Fibroblast of the aortic adventitia (primary cell): ENCODE measurements around the gene ABCB7. TPM values are rescaled to one million over a fixed set of nuclear protein-coding genes. Genes with fewer than 3 reads are reported as not detected.

Experiments used
- DNase-seq: peaks from one replicate; pipeline ENCODE4 v3.0.0-alpha.2; 2010; ENCODE audit warnings: low read depth
- H3K4me3 ChIP-seq: 2 replicates; pipeline ENCODE4 v1.5.1; 2011; ENCODE audit warnings: low read depth, mild to moderate bottlenecking, control low read depth, low read length, moderate library complexity
- total RNA-seq: library from RNA; depleted of rRNA; stranded (reverse); fragments of >200 nt; gene quantifications from 2 replicates; pipeline ENCODE4 v1.2.3, GENCODE V29; 2012; ENCODE audit warnings: low replicate concordance
- TF ChIP-seq, protein P1 (sequence below): IDR thresholded peaks from 2 replicates; pipeline ENCODE4 v1.5.1; 2011; ENCODE audit warnings: mild to moderate bottlenecking, low read length, control low read depth, inconsistent platforms; ENCODE audit not compliant: insufficient read depth

Gene ABCB7
- total RNA-seq, 1 donor, result 19.2 TPM

- H3K4me3 ChIP-seq, result no peak overlapping the region
- TF ChIP-seq, protein P1, sequence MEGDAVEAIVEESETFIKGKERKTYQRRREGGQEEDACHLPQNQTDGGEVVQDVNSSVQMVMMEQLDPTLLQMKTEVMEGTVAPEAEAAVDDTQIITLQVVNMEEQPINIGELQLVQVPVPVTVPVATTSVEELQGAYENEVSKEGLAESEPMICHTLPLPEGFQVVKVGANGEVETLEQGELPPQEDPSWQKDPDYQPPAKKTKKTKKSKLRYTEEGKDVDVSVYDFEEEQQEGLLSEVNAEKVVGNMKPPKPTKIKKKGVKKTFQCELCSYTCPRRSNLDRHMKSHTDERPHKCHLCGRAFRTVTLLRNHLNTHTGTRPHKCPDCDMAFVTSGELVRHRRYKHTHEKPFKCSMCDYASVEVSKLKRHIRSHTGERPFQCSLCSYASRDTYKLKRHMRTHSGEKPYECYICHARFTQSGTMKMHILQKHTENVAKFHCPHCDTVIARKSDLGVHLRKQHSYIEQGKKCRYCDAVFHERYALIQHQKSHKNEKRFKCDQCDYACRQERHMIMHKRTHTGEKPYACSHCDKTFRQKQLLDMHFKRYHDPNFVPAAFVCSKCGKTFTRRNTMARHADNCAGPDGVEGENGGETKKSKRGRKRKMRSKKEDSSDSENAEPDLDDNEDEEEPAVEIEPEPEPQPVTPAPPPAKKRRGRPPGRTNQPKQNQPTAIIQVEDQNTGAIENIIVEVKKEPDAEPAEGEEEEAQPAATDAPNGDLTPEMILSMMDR, result no peak
- no peak for DNase-seq
These were observed 40.2 kb downstream of the ABCB7 start for GRCh38 chrX:75115707-75116413.

DNA sequence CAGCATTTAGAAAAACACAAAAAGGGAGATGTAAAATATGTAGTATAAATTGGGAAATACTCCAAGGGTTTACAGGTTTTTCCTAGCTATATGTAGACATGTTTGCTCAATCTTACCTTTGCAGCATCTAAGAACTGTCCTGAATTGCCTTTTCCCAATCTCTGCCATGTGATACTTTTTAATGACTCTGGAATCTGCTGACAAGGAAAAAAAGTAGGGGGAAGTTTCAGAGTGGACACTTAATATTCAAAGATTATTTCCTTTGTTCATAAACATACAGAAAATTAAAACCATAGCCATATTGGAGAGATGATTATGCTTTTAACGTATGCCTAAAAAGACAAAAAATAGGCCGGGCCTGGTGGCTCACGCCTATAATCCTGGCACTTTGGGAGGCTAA lies 41.4 kb downstream of the ABCB7 start:
- DNase-seq, result no peak
- TF ChIP-seq, protein P1, result no peak
- H3K4me3 ChIP-seq, result no peak overlapping the region

DNA sequence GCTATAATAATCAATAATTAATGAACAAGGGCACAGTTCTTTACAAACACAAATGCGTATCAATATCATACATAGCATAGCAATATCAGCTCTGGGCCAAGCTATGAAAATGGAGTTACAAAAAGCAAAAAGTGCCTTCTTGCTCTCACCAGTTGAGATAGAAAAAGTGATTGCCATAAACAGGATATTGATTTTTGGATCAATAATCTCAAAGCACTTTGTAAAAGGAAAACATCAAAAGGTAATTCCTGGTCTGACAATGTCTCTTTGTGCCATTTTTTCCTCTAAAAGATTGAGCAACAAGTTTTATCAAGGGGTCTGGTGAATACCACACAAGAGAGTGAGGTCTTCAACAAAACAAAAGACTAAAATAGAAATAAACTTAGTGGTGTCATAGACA lies 42.4 kb downstream of the ABCB7 start:
- H3K4me3 ChIP-seq, result no peak overlapping the region
- TF ChIP-seq, protein P1, result no peak
- DNase-seq, result no peak

DNA sequence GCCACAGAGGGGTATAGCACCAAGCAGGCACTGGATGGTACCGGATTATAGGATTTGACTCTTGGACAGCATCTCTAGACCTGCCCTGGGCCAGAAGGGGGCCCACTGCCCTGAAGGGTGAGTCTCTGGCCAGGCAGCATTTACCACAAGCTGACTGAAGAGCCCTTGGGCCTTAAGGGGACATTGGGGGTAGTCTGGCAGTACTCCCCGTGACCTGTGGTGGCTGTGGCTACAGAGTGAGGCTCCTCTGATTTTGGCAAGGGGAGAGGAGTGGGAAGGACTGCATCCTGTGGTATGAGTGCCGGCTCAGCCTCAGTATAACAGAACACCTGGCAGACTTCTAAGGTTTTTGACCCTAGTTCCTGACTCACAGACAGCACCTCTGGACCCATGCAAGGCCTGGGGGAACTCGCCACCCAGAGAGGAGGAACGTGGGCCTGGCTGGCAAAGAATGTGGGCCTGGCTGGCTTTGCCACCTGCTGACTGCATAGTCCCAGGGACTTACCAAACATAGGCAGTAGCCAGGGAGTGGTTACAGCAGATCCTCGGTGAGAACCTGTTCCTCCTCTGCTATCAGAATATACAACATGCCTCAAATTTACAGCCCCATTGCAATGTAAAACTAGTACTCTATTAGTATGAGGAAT lies 48.1 kb downstream of the ABCB7 start:
- TF ChIP-seq, protein P1, result no peak
- DNase-seq, result no peak
- H3K4me3 ChIP-seq, result no peak overlapping the region

DNA sequence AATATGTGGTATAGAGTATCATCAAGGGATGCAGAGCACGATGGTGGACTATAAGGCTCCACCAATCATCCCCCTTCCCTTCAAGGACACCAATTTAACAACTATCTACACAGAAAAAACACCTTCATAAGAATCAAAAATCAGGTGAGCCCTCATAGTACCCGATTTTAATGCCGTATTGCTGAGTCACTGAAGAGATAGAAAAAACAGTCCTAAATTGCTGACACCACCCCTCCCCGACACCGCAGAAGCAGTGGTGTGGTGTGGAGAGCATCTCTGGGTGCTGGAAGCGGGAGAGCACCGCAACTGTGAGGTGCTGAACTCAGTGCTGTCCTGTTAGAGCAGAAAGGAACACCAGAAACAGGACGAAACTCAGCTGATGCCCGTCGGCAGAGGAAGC lies 49.3 kb downstream of the ABCB7 start:
- no peak for DNase-seq
- H3K4me3 ChIP-seq, result no peak overlapping the region
- TF ChIP-seq, protein P1, result no peak

- no peak overlapping the region for H3K4me3 ChIP-seq
- no peak for DNase-seq
- TF ChIP-seq, protein P1, result no peak
These were observed 59.8 kb downstream of the ABCB7 start for GRCh38 chrX:75096331-75096730.
